Parathyroid adenoma (tissue), 2 donors: Measurements from ENCODE around the gene GAS6.
A peak's percentile ranks its signal among the peaks of the same experiment; 100 is the strongest.
"Not testable (repeated sequence)": the region's sequence is repeated elsewhere in the genome, so short reads cannot be mapped to it uniquely, and the experiment has no call there.

Experiments used
- H2AFZ ChIP-seq: fragments of 300-600 bp; sonication (generic); one replicate; pipeline ENCODE4 v1.7.0; 2017; ENCODE audit warnings: antibody characterized with exemption, mild to moderate bottlenecking
- H3K27ac ChIP-seq: fragments of 300-600 bp; sonication (generic); one replicate; pipeline ENCODE4 v1.7.0; 2017
- H3K27me3 ChIP-seq: fragments of 300-600 bp; sonication (generic); one replicate; pipeline ENCODE4 v1.7.0; 2017; ENCODE audit warnings: low read length; ENCODE audit not compliant: control insufficient read depth, insufficient read depth
- H3K36me3 ChIP-seq: fragments of 300-600 bp; sonication (generic); one replicate; pipeline ENCODE4 v1.7.0; 2017; ENCODE audit warnings: low read length; ENCODE audit not compliant: control insufficient read depth, insufficient read depth
- H3K4me1 ChIP-seq: fragments of 300-600 bp; sonication (generic); one replicate; pipeline ENCODE4 v1.7.0; 2017; ENCODE audit warnings: control low read depth
- H3K4me2 ChIP-seq: fragments of 300-600 bp; sonication (generic); one replicate; pipeline ENCODE4 v1.7.0; 2017; ENCODE audit warnings: low read length
- H3K4me3 ChIP-seq: fragments of 300-600 bp; sonication (generic); one replicate; pipeline ENCODE4 v1.7.0; 2017; ENCODE audit warnings: low read depth, low read length
- H3K79me2 ChIP-seq: fragments of 300-600 bp; sonication (generic); one replicate; pipeline ENCODE4 v1.7.0; 2017; ENCODE audit warnings: control low read depth
- H3K9ac ChIP-seq: fragments of 300-600 bp; sonication (generic); one replicate; pipeline ENCODE4 v1.7.0; 2017; ENCODE audit warnings: mild to moderate bottlenecking
- H3K9me3 ChIP-seq: fragments of 300-600 bp; sonication (generic); one replicate; pipeline ENCODE4 v1.7.0; 2017; ENCODE audit warnings: low read length; ENCODE audit not compliant: control insufficient read depth
- CTCF ChIP-seq: fragments of 300-600 bp; sonication (generic); IDR thresholded peaks from one replicate; pipeline ENCODE4 v1.7.0; 2017; ENCODE audit warnings: antibody characterized with exemption, mild to moderate bottlenecking
- donor health status: primary hyperparathyroidism.

GAS6 gene

GRCh38 chr13:113836768-113837559 is 26.9 kb downstream of the GAS6 start:
- no peaks in the 10 kb centered on the region for H3K27me3 ChIP-seq
- no peaks in the 10 kb centered on the region for H3K79me2 ChIP-seq
- TF ChIP-seq CTCF, result no peak
- H3K4me3 ChIP-seq, result no peak overlapping the region
- H3K4me1 ChIP-seq, result no peaks in the 10 kb centered on the region
- no peaks in the 10 kb centered on the region for H3K9me3 ChIP-seq
- peak overlapping the region; percentile 44 for H3K27ac ChIP-seq
- no peaks in the 10 kb centered on the region for H3K36me3 ChIP-seq
- H2AFZ ChIP-seq, result no peak overlapping the region
- no peak overlapping the region for H3K4me2 ChIP-seq
- H3K9ac ChIP-seq, result no peak overlapping the region

- no peak for TF ChIP-seq CTCF
- Histone ChIP-seq H3K4me1 (no peaks in the 10 kb centered on the region), H3K4me2 (no peak overlapping the region), H3K4me3 (no peak overlapping the region), H3K27me3 (no peaks in the 10 kb centered on the region), H2AFZ (no peak overlapping the region), H3K79me2 (no peaks in the 10 kb centered on the region), H3K36me3 (no peaks in the 10 kb centered on the region), H3K9ac (no peak overlapping the region), H3K27ac (no peak overlapping the region), H3K9me3 (no peaks in the 10 kb centered on the region)
Observed at GRCh38 chr13:113835461-113836270, 28.2 kb downstream of the GAS6 start.

GRCh38 chr13:113834496-113835200 is 29.2 kb downstream of the GAS6 start:
- Histone ChIP-seq H3K9ac (no peak overlapping the region), H3K79me2 (no peaks in the 10 kb centered on the region), H3K4me3 (no peak overlapping the region), H3K36me3 (no peaks in the 10 kb centered on the region), H3K9me3 (no peaks in the 10 kb centered on the region), H3K4me2 (no peak overlapping the region), H3K4me1 (no peaks in the 10 kb centered on the region), H3K27ac (no peak overlapping the region), H3K27me3 (no peaks in the 10 kb centered on the region), H2AFZ (no peak overlapping the region)
- no peak for TF ChIP-seq CTCF

GRCh38 chr13:113834006-113834405 is 29.9 kb downstream of the GAS6 start:
- H2AFZ ChIP-seq, H3K36me3 ChIP-seq, H3K9ac ChIP-seq, H3K4me1 ChIP-seq, H3K4me3 ChIP-seq, H3K9me3 ChIP-seq, H3K79me2 ChIP-seq, H3K27ac ChIP-seq, H3K27me3 ChIP-seq, H3K4me2 ChIP-seq: not testable (repeated sequence)
